Measurements from ENCODE around the gene ARHGAP40.
A peak's percentile ranks its signal among the peaks of the same experiment; 100 is the strongest.

The ARHGAP40 gene

GRCh38 chr20:38617830-38618196 is 16.2 kb downstream of the ARHGAP40 start:
- DNase-seq (ENCODE audit: low spot score): no peak

- DNase-seq (ENCODE audit: low spot score): no peak
These were observed 18.8 kb downstream of the ARHGAP40 start for GRCh38 chr20:38620441-38620840.

GRCh38 chr20:38623061-38623460 is 21.5 kb downstream of the ARHGAP40 start:
- DNase-seq (ENCODE audit: low spot score): no peak

- DNase-seq (ENCODE audit: low spot score): no peak
These were observed 22.5 kb downstream of the ARHGAP40 start for GRCh38 chr20:38624084-38624483.

GRCh38 chr20:38625896-38626295 is 24.3 kb downstream of the ARHGAP40 start:
- DNase-seq (ENCODE audit: low spot score): no peak

- no peak for DNase-seq (ENCODE audit: low spot score)
These were observed 25.5 kb downstream of the ARHGAP40 start for GRCh38 chr20:38626921-38627659.

- no peak for DNase-seq (ENCODE audit: low spot score)
These were observed 27.2 kb downstream of the ARHGAP40 start for GRCh38 chr20:38628580-38629470.

GRCh38 chr20:38629979-38630378 is 28.4 kb downstream of the ARHGAP40 start:
- DNase-seq (ENCODE audit: low spot score): no peak

GRCh38 chr20:38630727-38631126 is 29.1 kb downstream of the ARHGAP40 start:
- DNase-seq (ENCODE audit: low spot score): no peak

GRCh38 chr20:38631155-38632022 is 29.8 kb downstream of the ARHGAP40 start:
- DNase-seq (ENCODE audit: low spot score): no peak

GRCh38 chr20:38633577-38634093 is 32.0 kb downstream of the ARHGAP40 start:
- DNase-seq (ENCODE audit: low spot score): peak; percentile 72

- no peak for DNase-seq (ENCODE audit: low spot score)
These were observed 34.2 kb downstream of the ARHGAP40 start for GRCh38 chr20:38635721-38636288.

- no peak for DNase-seq (ENCODE audit: low spot score)
These were observed 38.9 kb downstream of the ARHGAP40 start for GRCh38 chr20:38640521-38640920.

- DNase-seq (ENCODE audit: low spot score): no peak
These were observed 40.9 kb downstream of the ARHGAP40 start for GRCh38 chr20:38642498-38642897.

GRCh38 chr20:38644588-38645260 is 43.1 kb downstream of the ARHGAP40 start:
- DNase-seq (ENCODE audit: low spot score): no peak

GRCh38 chr20:38645351-38645750 is 43.7 kb downstream of the ARHGAP40 start:
- no peak for DNase-seq (ENCODE audit: low spot score)

GRCh38 chr20:38645980-38646858 is 44.6 kb downstream of the ARHGAP40 start:
- DNase-seq (ENCODE audit: low spot score): peak; percentile 58

- peak; percentile 21 for DNase-seq (ENCODE audit: low spot score)
These were observed 47.8 kb downstream of the ARHGAP40 start for GRCh38 chr20:38649275-38649891.

- no peak for DNase-seq (ENCODE audit: low spot score)
These were observed 48.4 kb downstream of the ARHGAP40 start for GRCh38 chr20:38650010-38650409.

GRCh38 chr20:38651154-38651553 is 49.5 kb downstream of the ARHGAP40 start:
- no peak for DNase-seq (ENCODE audit: low spot score)
